ENCODE data around the gene ART4. TPM values are rescaled to one million over a fixed set of nuclear protein-coding genes. Genes with fewer than 3 reads are reported as not detected.

Gene ART4
- total and polyA plus RNA-seq, 8 donors, result 0.25 to 7.2 (median 0.57) TPM

- Histone ChIP-seq H3K4me3 (no peak overlapping the region), H3K9me3 (no peaks in the 10 kb centered on the region), H3K27me3 (no peaks in the 10 kb centered on the region), H3K36me3 (no peaks in the 10 kb centered on the region), H3K27ac (no peak overlapping the region), H3K4me1 (no peaks in the 10 kb centered on the region)
- DNase-seq (no peak), ATAC-seq (no peak), FAIRE-seq (no peak)
- intact Hi-C loops (cut with DNase I), result loop anchor here in 1 of 3 donors (10.0 kb wide), 1 partner anchor 140 kb away; no protein-coding TSS in a partner anchor
- no peak for TF ChIP-seq CTCF (IDR thresholded peaks at IDR 0.05)
- WGBS, 2 donors, result 56 to 70% methylated on average over 6 of the region's 6 CpGs
These were observed 11.4 kb upstream of the ART4 start for GRCh38 chr12:14854586-14855183.

GRCh38 chr12:14853961-14854360 lies 10.6 kb upstream of the ART4 start:
- TF ChIP-seq CTCF (IDR thresholded peaks at IDR 0.05), result no peak
- Histone ChIP-seq H3K4me1 (no peaks in the 10 kb centered on the region), H3K27me3 (no peaks in the 10 kb centered on the region), H3K4me3 (no peak overlapping the region), H3K36me3 (no peaks in the 10 kb centered on the region), H3K27ac (no peak overlapping the region), H3K9me3 (no peaks in the 10 kb centered on the region)
- DNase-seq (no peak), ATAC-seq (no peak), FAIRE-seq (no peak)
- intact Hi-C loops (cut with DNase I), result loop anchor here in 1 of 3 donors (10.0 kb wide), 1 partner anchor 141 kb away; no protein-coding TSS in a partner anchor
- WGBS, 2 donors, result 79 to 85% methylated on average over 3 of the region's 3 CpGs

GRCh38 chr12:14852880-14853279 lies 9.6 kb upstream of the ART4 start:
- no peak for FAIRE-seq
- DNase-seq, result no peak
- Histone ChIP-seq H3K4me3 (no peak overlapping the region), H3K27me3 (no peaks in the 10 kb centered on the region), H3K36me3 (no peaks in the 10 kb centered on the region), H3K4me1 (no peaks in the 10 kb centered on the region), H3K9me3 (no peaks in the 10 kb centered on the region), H3K27ac (no peak overlapping the region)
- no peak for TF ChIP-seq CTCF (IDR thresholded peaks at IDR 0.05)
- intact Hi-C loops (cut with DNase I), result loop anchor here in 1 of 3 donors (10.0 kb wide), 1 partner anchor 142 kb away; no protein-coding TSS in a partner anchor
- ATAC-seq, result no peak

GRCh38 chr12:14850929-14851663 lies 7.8 kb upstream of the ART4 start:
- intact Hi-C loops (cut with DNase I), result loop anchor here in 1 of 3 donors (10.0 kb wide), 1 partner anchor 144 kb away; no protein-coding TSS in a partner anchor
- Histone ChIP-seq H3K27ac (no peak overlapping the region), H3K4me3 (no peak overlapping the region), H3K27me3 (no peaks in the 10 kb centered on the region), H3K9me3 (no peaks in the 10 kb centered on the region), H3K36me3 (no peaks in the 10 kb centered on the region), H3K4me1 (peaks cover 5 to 15% (median 13%) of the 10 kb centered on the region in 3 donors)
- DNase-seq (no peak), FAIRE-seq (no peak), ATAC-seq (no peak)
- 0 to 99% methylated on average over 1 of the region's 1 CpG for WGBS, 2 donors
- no peak for TF ChIP-seq CTCF (IDR thresholded peaks at IDR 0.05)

GRCh38 chr12:14849661-14850060 lies 6.3 kb upstream of the ART4 start:
- H3K27ac ChIP-seq, result no peak overlapping the region
- H3K27me3 ChIP-seq, result no peaks in the 10 kb centered on the region
- H3K36me3 ChIP-seq, result no peaks in the 10 kb centered on the region
- WGBS, 2 donors, result 76 to 78% methylated on average over 2 of the region's 2 CpGs
- no peak for ATAC-seq
- no peak for TF ChIP-seq CTCF (IDR thresholded peaks at IDR 0.05)
- H3K4me1 ChIP-seq, result peaks cover 10 to 21% (median 20%) of the 10 kb centered on the region in 3 donors
- no peak overlapping the region for H3K4me3 ChIP-seq
- no peak for FAIRE-seq
- H3K9me3 ChIP-seq, result no peaks in the 10 kb centered on the region
- intact Hi-C loops (cut with DNase I), result loop anchor here (5.0 to 10.0 kb wide), 4 partner anchors 75 to 145 kb away; no protein-coding TSS in a partner anchor
- DNase-seq, result no peak

All from pancreas (tissue), 10 donors.